Stimulated activated CD4-positive, alpha-beta T cell treated with anti-CD3 and anti-CD28 coated beads, Interleukin-15, amount 100 ng/mL, for 48 hours (primary cell): Measurements from ENCODE around the gene HOXD1.

Experiments used
- DNase-seq, 2 donors: peaks; one replicate each; pipeline ENCODE4 v3.0.0-alpha.2; 2020; ENCODE audit warnings: low read depth in 2 of 2

The HOXD1 gene

GRCh38 chr2:176182671-176183070 lies 5.8 kb upstream of the HOXD1 start:
- no peak for DNase-seq

- DNase-seq: no peak
Measured at GRCh38 chr2:176184749-176185148, 3.7 kb upstream of the HOXD1 start.

- no peak for DNase-seq
Measured at GRCh38 chr2:176186024-176186423, 2.4 kb upstream of the HOXD1 start.

DNA sequence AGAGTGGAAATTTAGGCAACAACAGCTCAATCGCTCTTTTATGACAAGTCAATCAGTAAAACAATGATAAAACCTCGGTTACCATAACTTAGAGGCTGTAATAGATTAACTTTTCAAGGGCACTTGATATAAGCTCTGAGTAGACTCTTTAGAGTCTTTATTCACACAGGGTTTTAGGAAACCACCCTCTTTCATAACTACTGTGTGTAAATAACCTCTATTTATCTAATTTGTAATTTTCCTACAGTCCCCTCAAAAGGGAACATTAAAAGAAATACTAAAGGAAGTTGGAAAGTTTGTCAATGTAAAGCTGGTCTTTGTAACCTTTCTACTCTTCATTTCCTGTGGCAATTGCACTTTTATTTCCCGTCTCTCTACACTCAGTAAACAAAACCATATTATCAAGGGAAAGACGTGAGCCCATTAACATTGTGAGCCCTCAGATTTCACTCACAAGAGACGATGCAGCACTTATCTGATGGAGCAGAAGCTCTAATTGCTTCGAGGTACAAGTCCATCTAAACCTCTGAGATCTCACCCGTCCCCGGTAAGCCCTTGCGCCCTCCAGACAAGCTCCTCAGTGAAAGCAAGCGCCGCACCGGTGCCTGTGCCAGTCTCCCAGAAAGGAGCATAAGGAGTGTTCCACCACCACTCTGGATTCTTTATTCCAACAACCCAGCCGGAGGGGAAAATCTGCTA lies 1.1 kb upstream of the HOXD1 start:
- DNase-seq: no peak

GRCh38 chr2:176188774-176189680 lies 559 bp downstream of the HOXD1 start:
- DNase-seq: no peak

- no peak for DNase-seq
Measured at GRCh38 chr2:176189681-176190641, 1.5 kb downstream of the HOXD1 start.

GRCh38 chr2:176192351-176192750 lies 3.9 kb downstream of the HOXD1 start:
- DNase-seq: no peak

GRCh38 chr2:176193048-176193447 lies 4.6 kb downstream of the HOXD1 start:
- no peak for DNase-seq

GRCh38 chr2:176199902-176200301 lies 11.4 kb downstream of the HOXD1 start:
- DNase-seq: no peak

DNA sequence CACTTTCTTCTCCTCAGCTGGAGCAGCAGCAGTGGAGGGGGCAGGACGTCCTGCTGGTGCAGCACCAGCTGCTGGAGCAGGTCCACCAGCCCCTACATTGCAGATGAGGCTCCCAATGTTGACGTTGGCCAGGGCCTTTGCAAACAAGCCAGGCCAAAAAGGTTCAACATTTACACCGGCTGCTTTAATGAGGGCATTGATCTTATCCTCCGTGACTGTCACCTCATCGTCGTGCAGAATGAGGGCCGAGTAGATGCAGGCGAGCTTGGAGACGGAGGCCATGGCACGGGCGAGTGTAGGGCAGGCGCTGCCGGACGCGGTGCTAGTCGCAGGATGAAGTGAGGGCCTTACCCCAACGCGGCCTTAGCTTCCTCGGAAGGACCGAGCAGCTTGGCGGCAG lies 12.5 kb downstream of the HOXD1 start:
- DNase-seq: no peak

DNA sequence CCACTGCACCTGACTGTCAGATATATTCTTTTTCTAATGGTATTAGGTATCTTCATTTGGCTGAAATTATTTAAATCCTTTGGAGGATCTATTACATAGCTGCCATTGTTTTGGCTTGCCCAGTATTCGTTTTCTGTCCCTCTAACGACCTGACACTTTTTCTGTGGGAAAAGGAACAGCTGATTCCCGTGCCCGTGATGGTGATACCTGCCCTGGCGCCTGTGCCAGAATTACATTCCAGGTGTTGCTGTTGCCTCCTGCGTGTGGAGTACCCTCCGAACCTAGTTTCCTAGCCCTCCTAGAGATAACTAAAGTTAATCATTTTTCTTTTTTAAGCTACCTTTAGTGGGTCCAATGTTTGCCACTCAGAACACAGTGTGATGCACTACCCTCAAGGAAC lies 14.0 kb downstream of the HOXD1 start:
- no peak for DNase-seq

DNA sequence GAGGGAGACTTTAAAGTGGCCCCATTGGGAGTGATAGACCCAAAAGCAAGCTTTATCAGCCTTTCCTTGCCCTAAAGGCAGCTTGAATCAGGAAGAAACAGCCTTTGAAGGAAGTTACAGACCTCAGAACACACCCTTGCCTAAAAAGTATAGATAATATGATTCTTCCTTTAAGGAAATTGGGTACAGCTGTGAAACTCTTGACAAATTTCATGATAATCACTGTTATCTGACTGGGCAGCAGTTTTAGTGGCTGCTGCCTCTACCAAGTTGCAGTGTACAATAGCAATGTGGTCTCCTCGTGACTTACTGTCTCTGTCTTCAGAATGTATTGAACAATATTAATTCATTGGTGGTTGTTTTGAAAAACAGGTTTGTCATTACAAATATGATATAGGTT lies 16.7 kb downstream of the HOXD1 start:
- no peak for DNase-seq

GRCh38 chr2:176206136-176206535 lies 17.7 kb downstream of the HOXD1 start:
- no peak for DNase-seq

DNA sequence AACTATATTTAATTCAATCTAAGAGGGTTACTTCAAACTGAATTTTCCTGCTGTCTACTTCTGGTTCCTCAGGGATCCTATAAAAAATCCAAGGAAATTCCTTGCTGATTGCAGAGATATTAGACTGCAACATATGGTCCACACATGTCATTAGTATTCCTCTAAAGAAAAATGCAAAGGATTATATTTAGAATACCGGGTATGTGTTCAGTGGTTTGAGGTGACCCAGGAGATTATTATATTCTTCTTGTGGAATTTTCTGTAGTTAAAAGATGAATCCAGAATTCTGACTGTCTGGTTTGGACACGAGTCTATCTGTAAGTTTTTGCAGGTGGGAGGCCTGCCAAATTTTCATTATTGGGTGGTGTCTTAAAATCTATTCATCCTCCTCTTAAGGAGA lies 18.2 kb downstream of the HOXD1 start:
- no peak for DNase-seq

- DNase-seq: no peak
Measured at GRCh38 chr2:176211110-176211509, 22.6 kb downstream of the HOXD1 start.

DNA sequence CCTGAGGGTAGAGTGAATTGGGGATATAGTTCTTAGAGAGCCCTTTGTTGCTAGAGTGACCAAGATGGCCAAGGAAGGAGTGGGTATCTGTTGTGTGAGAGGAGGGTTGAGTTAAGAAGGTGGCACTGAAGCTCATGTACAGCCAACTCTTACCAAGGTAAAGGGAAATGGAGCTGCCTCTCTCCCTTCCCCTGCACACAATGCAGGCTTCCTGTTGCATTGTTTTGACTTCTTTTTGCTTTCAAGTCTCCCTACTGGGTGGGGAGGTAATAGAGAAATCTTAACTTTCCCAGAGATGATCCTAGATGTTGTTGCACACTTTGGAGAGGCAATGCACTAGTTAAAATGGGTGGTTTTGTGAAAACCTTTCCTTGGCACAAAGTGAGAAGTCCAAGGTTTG lies 23.8 kb downstream of the HOXD1 start:
- no peak for DNase-seq

- no peak for DNase-seq
Measured at GRCh38 chr2:176213406-176213805, 24.9 kb downstream of the HOXD1 start.

GRCh38 chr2:176227874-176228273 lies 39.4 kb downstream of the HOXD1 start:
- DNase-seq: no peak

DNA sequence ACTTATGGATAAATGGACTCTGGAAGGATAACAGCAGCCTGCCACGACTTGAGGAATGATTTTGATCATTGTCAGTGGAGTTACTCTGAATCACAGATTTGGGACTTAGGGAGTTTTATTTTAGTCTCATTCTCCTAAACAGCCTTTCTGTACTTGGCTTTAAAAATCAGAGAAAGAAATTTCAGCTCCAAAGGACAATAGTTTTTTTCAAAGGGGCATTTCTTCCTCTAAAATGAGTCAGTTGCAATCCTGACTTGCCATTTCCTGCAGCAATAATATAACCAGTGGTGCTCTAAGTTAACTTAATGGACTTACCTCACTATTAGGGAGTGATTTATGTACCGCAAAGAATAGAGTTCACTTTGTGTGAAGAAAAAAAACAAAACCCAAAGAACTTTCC lies 45.7 kb downstream of the HOXD1 start:
- DNase-seq: no peak

DNA sequence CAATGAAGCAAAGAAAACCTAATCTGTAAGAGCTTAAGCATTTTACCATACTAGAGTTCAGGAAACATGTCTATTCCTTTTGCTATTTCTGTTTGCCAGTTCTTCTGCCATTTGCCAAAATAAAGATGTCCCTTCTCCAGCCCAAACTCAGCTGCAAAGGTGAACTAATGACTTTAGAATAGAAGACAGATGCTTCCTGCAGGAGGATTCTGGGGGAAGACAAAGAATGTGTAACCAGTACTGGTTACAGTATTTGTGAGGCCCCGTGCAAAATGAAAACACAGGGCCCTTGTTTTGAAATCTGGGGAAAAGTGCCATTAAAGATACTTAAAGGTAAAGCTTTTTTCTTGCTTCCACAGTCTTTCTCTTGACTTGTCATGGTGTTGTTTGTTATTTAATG lies 46.5 kb downstream of the HOXD1 start:
- DNase-seq: no peak

DNA sequence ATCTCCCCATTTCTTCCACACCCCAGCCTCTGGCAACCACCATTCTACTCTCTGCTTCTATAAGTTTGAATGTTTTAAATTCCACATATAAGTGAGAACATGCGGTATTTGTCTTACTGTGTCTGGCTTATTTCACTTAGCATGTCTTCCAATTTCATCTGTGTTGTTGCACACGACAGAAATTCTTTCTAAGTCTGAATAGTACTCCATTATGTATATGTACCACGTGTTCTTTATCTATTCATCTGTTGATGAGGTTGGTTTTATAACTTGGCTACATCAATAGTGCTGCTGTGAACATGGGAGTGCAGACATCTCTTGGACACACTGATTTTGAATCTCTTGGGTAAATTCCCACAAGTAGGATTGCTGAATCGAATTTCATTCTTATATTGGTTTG lies 49.0 kb downstream of the HOXD1 start:
- DNase-seq: no peak

DNA sequence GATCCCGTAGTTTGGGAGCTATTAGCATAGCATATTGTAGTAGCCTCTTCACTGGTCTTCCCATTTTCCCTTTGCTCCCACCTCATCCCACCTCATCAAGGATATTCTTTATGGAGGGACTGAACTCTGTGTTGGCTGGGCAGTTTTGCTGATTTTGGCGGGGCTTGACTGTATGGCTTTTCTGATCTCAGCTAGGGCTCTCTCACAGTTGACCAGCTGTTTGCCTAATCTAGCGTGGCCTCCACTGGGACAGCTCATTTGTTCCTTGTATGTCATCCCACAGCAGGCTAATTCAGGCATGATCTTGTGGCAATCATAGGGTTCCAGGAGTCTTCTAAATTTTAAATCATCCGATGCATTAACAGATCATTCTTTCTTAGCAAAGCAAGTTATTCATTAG lies 50.6 kb downstream of the HOXD1 start:
- DNase-seq: no peak
